Testis (tissue), 2 donors: ENCODE data around the gene SYF2.
A peak's percentile ranks its signal among the peaks of the same experiment; 100 is the strongest.

Source experiments
- CTCF ChIP-seq, 3 experiments: fragments of 450-650 bp in 2 of 3; fragments of 200-600 bp in 1 of 3; sonication (generic) in 1 of 3; IDR thresholded peaks; one replicate each; pipeline ENCODE4 v1.5.1; 2016 to 2019; ENCODE audit warnings: antibody characterized with exemption in 3 of 3, mild to moderate bottlenecking in 2 of 3, moderate library complexity in 1 of 3
- POLR2A ChIP-seq: fragments of 450-650 bp; IDR thresholded peaks from one replicate; pipeline ENCODE4 v1.6.1; 2017; ENCODE audit warnings: antibody characterized with exemption, mild to moderate bottlenecking, moderate library complexity

GRCh38 chr1:25239681-25240541 is 7.6 kb upstream of the SYF2 start:
- TF ChIP-seq CTCF (IDR thresholded peaks at IDR 0.05) (peak; percentile 39 to 74 (median 74)), POLR2A (no peak)
